Transverse colon (tissue), 4 donors: Measurements from ENCODE around the gene RPS6KA2.

Experiments used
- CTCF ChIP-seq, 5 experiments: fragments of 200-600 bp in 3 of 5; fragments of 450-650 bp in 2 of 5; sonication (generic) in 3 of 5; IDR thresholded peaks; 1 replicate in 2 of 5; 2 replicates in 3 of 5; pipeline ENCODE4 v1.5.1; 2016 to 2017; ENCODE audit warnings: antibody characterized with exemption in 5 of 5, inconsistent platforms in 3 of 5, mild to moderate bottlenecking in 2 of 5, moderate library complexity in 1 of 5
- EP300 ChIP-seq: sonication (generic); formaldehyde crosslinking; IDR thresholded peaks from one replicate; pipeline ENCODE4 v1.6.1; 2017; ENCODE audit warnings: antibody characterized with exemption, low read depth
- POLR2A ChIP-seq: fragments of 450-650 bp; IDR thresholded peaks from one replicate; pipeline ENCODE4 v1.6.1; 2016; ENCODE audit warnings: antibody characterized with exemption, mild to moderate bottlenecking, moderate library complexity
- POLR2AphosphoS5 ChIP-seq, 3 donors: sonication (generic); formaldehyde crosslinking; IDR thresholded peaks; one replicate each; pipeline ENCODE4 v1.6.1; 2016; ENCODE audit warnings: antibody characterized with exemption in 3 of 3

- TF ChIP-seq EP300 = no peak
- no peak for TF ChIP-seq CTCF (IDR thresholded peaks at IDR 0.05)
- no peak for TF ChIP-seq POLR2AphosphoS5 (IDR thresholded peaks at IDR 0.05)
- no peak for TF ChIP-seq POLR2A
Measured at GRCh38 chr6:166556336-166556735, 70.7 kb downstream of the RPS6KA2 start.
